SK-N-SH (cell line): ENCODE measurements around the gene CHPF. TPM values are rescaled to one million over a fixed set of nuclear protein-coding genes. Genes with fewer than 3 reads are reported as not detected.

Experiments used
- CTCF ChIA-PET: fragments of 300-600, 350-600 bp; formaldehyde crosslinking; extraction: SDS; loops from one replicate; lab custom pipeline; 2021; lab: Yijun Ruan, JAX
- POLR2A ChIA-PET: fragments of 350-600 bp; sonication (Branson Sonifier 250); formaldehyde crosslinking; extraction: SDS; loops from one replicate; lab custom pipeline; 2020; ENCODE audit warnings: antibody characterized with exemption, inconsistent platforms; lab: Yijun Ruan, JAX
- DNase-seq: peaks from one replicate; pipeline ENCODE4 v3.0.0; 2012
- H2AFZ ChIP-seq: fragments of 200-600 bp; sonication (generic); 2 replicates; pipeline ENCODE4 v1.8.1; 2016; ENCODE audit warnings: antibody characterized with exemption, mild to moderate bottlenecking, low read depth
- H3F3A ChIP-seq: fragments of 200-600 bp; sonication (generic); replicated peaks from 2 replicates; pipeline ENCODE3; 2016; ENCODE audit warnings: antibody characterized with exemption, mild to moderate bottlenecking; ENCODE audit not compliant: insufficient read depth
- H3K27ac ChIP-seq, 2 experiments: fragments of 200-500 bp in 1 of 2; fragments of 200-600 bp in 1 of 2; sonication (Bioruptor generic) in 1 of 2; sonication (generic), shearing (Covaris generic) in 1 of 2; 2 replicates each; pipeline versions ENCODE4 v1.5.1 to v1.6.1; 2014 to 2016; ENCODE audit warnings: low read depth in 2 of 2, inconsistent platforms in 1 of 2, low read length in 1 of 2, mild to moderate bottlenecking in 1 of 2, mixed read lengths in 1 of 2
- H3K27me3 ChIP-seq: fragments of 200-600 bp; sonication (generic), shearing (Covaris generic); 2 replicates; pipeline ENCODE4 v1.6.1; 2016; ENCODE audit warnings: mixed run types; ENCODE audit not compliant: insufficient read depth
- H3K36me3 ChIP-seq, 2 experiments: fragments of 200-500 bp in 1 of 2; fragments of 200-600 bp in 1 of 2; sonication (Bioruptor generic) in 1 of 2; sonication (generic) in 1 of 2; replicated peaks in 1 of 2; 2 replicates each; pipeline versions ENCODE3 to v1.5.1; 2014 to 2016; ENCODE audit warnings: low read length in 1 of 2, mild to moderate bottlenecking in 1 of 2; ENCODE audit not compliant: insufficient read depth in 2 of 2, control insufficient read depth in 1 of 2
- H3K4me1 ChIP-seq, 2 experiments: fragments of 200-500 bp in 1 of 2; fragments of 200-600 bp in 1 of 2; sonication (Bioruptor generic) in 1 of 2; sonication (generic), shearing (Covaris generic) in 1 of 2; 2 replicates each; pipeline versions ENCODE4 v1.5.1 to v1.6.1; 2014 to 2016; ENCODE audit warnings: low read depth in 1 of 2, low read length in 1 of 2, mixed run types in 1 of 2; ENCODE audit not compliant: insufficient read depth in 2 of 2, control insufficient read depth in 1 of 2
- H3K4me2 ChIP-seq: fragments of 200-600 bp; sonication (generic), shearing (Covaris generic); 2 replicates; pipeline ENCODE4 v1.6.1; 2017; ENCODE audit warnings: mixed run types
- H3K4me3 ChIP-seq, 2 experiments: fragments of 200-500 bp in 1 of 2; fragments of 200-600 bp in 1 of 2; sonication (Bioruptor generic) in 1 of 2; sonication (generic), shearing (Covaris generic) in 1 of 2; 2 replicates each; pipeline versions ENCODE4 v1.5.1 to v1.8.1; 2014 to 2016; ENCODE audit warnings: low read depth in 2 of 2, inconsistent platforms in 1 of 2, low read length in 1 of 2, mild to moderate bottlenecking in 1 of 2, mixed read lengths in 1 of 2, moderate library complexity in 1 of 2
- H3K79me2 ChIP-seq: fragments of 200-600 bp; sonication (generic); 2 replicates; pipeline ENCODE4 v1.8.1; 2017; ENCODE audit warnings: mild to moderate bottlenecking; ENCODE audit not compliant: insufficient read depth
- H3K9ac ChIP-seq: fragments of 200-600 bp; sonication (generic); 2 replicates; pipeline ENCODE4 v1.6.1; 2017; ENCODE audit warnings: mixed run types
- H3K9me2 ChIP-seq: fragments of 200-600 bp; sonication (generic); 2 replicates; pipeline ENCODE4 v1.6.1; 2017; ENCODE audit warnings: mixed run types
- H3K9me3 ChIP-seq: fragments of 200-600 bp; sonication (generic); 2 replicates; pipeline ENCODE4 v1.6.1; 2017; ENCODE audit warnings: mixed run types, mild to moderate bottlenecking, moderate library complexity
- H4K20me1 ChIP-seq: fragments of 200-600 bp; sonication (generic); 2 replicates; pipeline ENCODE4 v1.6.1; 2017; ENCODE audit warnings: mild to moderate bottlenecking, mixed run types; ENCODE audit not compliant: insufficient read depth
- EZH2phosphoT487 ChIP-seq: fragments of 200-600 bp; sonication (generic); IDR thresholded peaks from 2 replicates; pipeline ENCODE4 v1.6.1; 2017; ENCODE audit warnings: low read depth, mixed run types, mild to moderate bottlenecking, antibody characterized with exemption, moderate library complexity, borderline replicate concordance
- FOSL2 ChIP-seq: IDR thresholded peaks from 2 replicates; pipeline ENCODE4 v1.4.0; 2012; ENCODE audit warnings: low read depth, mild to moderate bottlenecking, moderate library complexity, borderline replicate concordance
- MXI1 ChIP-seq: IDR thresholded peaks from 2 replicates; pipeline ENCODE4 v1.6.1; 2012; ENCODE audit warnings: mild to moderate bottlenecking, low read depth, low read length, improper control_type of control experiment
- RFX5 ChIP-seq: IDR thresholded peaks from 2 replicates; pipeline ENCODE4 v1.6.1; 2012; ENCODE audit warnings: mild to moderate bottlenecking, improper control_type of control experiment, low read length
- TCF12 ChIP-seq: IDR thresholded peaks from 2 replicates; pipeline ENCODE4 v1.4.0; 2012
- WGBS: methylation state at CpG from one replicate; pipeline ENCODE4 v1.1.6; 2017; ENCODE audit warnings: low lambda C conversion rate; 5-methylcytosine and 5-hydroxymethylcytosine counted together
- polyA plus RNA-seq, 3 experiments: library from polyadenylated mRNA; depleted of rRNA; stranded (reverse); fragments of >200 nt; gene quantifications; 2 replicates each; pipeline ENCODE4 v1.2.3, GENCODE V29; 2012
- TF ChIP-seq, protein P1 (sequence below): fragments of 150-350 bp; IDR thresholded peaks from 2 replicates; pipeline ENCODE4 v1.6.1; 2017; ENCODE audit warnings: antibody characterized with exemption, low read length, low read depth, borderline replicate concordance
- TF ChIP-seq, protein P2 (sequence below): IDR thresholded peaks from 2 replicates; pipeline ENCODE4 v1.4.0; 2012; ENCODE audit warnings: low read depth, borderline replicate concordance

The CHPF gene
- polyA plus RNA-seq, 1 of the 3 experiments (the other 2 are of a cell fraction) = 141 TPM

DNA sequence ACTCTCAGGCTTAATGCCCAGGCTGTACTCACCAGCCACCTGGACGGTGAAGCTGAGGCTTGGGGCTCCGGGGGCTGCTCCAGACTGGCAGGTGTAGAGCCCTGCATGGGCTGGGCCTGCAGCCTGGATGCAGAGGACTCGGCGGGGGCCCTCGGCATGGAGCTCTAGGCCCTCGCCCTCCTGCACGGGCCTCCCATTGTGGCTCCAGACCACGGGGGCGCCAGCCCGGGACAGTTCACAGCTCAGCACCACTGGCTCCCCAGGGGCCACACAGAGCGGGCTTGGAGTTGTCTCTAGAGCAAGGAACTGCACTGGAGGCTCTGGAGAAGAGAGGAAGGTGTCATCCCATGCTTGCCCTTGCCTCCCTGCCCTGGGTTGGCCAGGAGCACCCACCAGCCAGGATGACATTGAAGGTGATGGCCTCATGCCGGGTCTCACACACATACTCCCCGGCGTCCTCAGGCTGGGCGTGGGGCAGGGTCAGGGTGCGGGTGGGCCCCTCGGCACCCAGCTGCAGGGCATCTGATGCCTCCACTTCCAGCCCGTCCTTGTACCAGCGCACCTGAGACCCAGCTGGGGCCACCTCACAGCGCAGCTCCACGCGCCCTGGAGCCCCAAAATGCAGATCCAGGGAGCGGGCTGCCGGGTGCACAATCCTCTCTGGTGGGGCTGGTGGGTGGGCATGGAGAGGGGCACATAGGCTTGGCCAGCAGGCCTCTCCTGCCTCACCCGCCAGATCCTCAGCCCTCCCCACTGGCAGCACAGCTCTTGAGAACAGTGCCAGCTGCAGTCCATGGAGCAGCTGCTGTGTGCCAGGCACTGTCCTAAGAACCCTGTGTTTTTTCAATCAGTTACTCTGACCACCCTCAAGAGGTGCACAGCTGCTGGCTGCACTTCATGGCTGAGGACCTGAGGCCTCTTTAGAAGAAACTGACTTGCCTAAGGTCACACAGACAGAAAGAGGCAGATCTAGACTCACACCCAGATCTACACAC, 14.5 kb upstream of the CHPF start:
- H4K20me1 ChIP-seq = no peaks in the 10 kb centered on the region
- peaks cover 0 to 7% of the 10 kb centered on the region in 2 experiments for H3K36me3 ChIP-seq
- H3K9me2 ChIP-seq = no peaks in the 10 kb centered on the region
- WGBS = 96% methylated on average over 13 of the region's 25 CpGs
- no peak overlapping the region for H3K4me3 ChIP-seq
- H3K27me3 ChIP-seq = no peaks in the 10 kb centered on the region
- POLR2A ChIA-PET = interaction anchor here (0.5 to 0.6 kb wide), 2 partner anchors 13 to 16 kb away, joined by 3 read pairs; no protein-coding TSS in a partner anchor
- no peak overlapping the region for H3K27ac ChIP-seq
- no peak overlapping the region for H2AFZ ChIP-seq
- no peaks in the 10 kb centered on the region for H3K9me3 ChIP-seq
- no peak overlapping the region for H3K9ac ChIP-seq
- peaks cover 2% of the 10 kb centered on the region for H3F3A ChIP-seq
- no peak for DNase-seq
- H3K4me2 ChIP-seq = no peak overlapping the region
- H3K79me2 ChIP-seq = no peaks in the 10 kb centered on the region
- peaks cover 0 to 15% of the 10 kb centered on the region in 2 experiments; a peak in 1 of 4 replicates for H3K4me1 ChIP-seq
- TF ChIP-seq FOSL2 (no peak), RFX5 (no peak)
- TF ChIP-seq, protein P1, sequence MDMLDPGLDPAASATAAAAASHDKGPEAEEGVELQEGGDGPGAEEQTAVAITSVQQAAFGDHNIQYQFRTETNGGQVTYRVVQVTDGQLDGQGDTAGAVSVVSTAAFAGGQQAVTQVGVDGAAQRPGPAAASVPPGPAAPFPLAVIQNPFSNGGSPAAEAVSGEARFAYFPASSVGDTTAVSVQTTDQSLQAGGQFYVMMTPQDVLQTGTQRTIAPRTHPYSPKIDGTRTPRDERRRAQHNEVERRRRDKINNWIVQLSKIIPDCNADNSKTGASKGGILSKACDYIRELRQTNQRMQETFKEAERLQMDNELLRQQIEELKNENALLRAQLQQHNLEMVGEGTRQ = no peak
- CTCF ChIA-PET = interaction anchor here (0.9 to 7.5 kb wide), 5 partner anchors 10 to 84 kb away, joined by 4 to 107 read pairs (median 6); partner anchors contain the start of genes CHPF, OBSL1 and TMEM198

DNA sequence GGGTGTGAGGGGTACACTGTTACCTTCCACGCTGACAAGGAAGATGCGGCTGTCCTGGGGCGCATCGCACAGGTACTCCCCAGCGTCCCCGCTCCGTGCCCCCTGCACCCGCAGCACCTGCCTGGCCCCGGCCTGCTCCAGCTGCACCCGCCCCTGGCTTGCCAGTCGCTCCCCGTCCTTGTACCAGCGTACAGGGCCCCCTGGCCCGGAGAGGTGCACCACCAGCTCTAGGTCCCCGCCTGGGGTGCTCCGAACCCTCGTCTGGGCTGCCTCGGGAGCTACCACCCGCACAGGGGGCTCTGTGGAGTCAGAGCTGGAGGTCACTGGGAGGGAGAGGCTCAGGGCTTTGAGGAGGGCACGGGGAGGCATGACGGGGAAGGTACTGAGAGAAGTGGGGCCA, 13.7 kb upstream of the CHPF start:
- Histone ChIP-seq H3K9me3 (no peaks in the 10 kb centered on the region), H3F3A (peaks cover 2% of the 10 kb centered on the region), H3K27ac (no peak overlapping the region), H3K27me3 (no peaks in the 10 kb centered on the region), H3K4me1 (peaks cover 0 to 20% of the 10 kb centered on the region in 2 experiments; a peak in 1 of 4 replicates), H3K79me2 (no peaks in the 10 kb centered on the region)
- POLR2A ChIA-PET = interaction anchor here (0.5 to 0.6 kb wide), 2 partner anchors 13 to 15 kb away, joined by 3 read pairs; no protein-coding TSS in a partner anchor
- no peak for DNase-seq
- no peak for TF ChIP-seq EZH2phosphoT487
- TF ChIP-seq, protein P2, sequence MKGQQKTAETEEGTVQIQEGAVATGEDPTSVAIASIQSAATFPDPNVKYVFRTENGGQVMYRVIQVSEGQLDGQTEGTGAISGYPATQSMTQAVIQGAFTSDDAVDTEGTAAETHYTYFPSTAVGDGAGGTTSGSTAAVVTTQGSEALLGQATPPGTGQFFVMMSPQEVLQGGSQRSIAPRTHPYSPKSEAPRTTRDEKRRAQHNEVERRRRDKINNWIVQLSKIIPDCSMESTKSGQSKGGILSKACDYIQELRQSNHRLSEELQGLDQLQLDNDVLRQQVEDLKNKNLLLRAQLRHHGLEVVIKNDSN = no peak
- TF ChIP-seq TCF12 = no peak
- no peak for TF ChIP-seq MXI1
- TF ChIP-seq, all 33 proteins: peak for 0
- 86% methylated on average over 7 of the region's 21 CpGs for WGBS
- Histone ChIP-seq H2AFZ (no peak overlapping the region), H3K4me2 (no peak overlapping the region), H3K4me3 (no peak overlapping the region), H3K9ac (no peak overlapping the region), H3K9me2 (no peaks in the 10 kb centered on the region), H4K20me1 (no peaks in the 10 kb centered on the region), H3K36me3 (peaks cover 0 to 3% of the 10 kb centered on the region in 2 experiments)
- CTCF ChIA-PET = interaction anchor here (0.9 to 7.5 kb wide), 4 partner anchors 10 to 85 kb away, joined by 4 to 107 read pairs (median 8); partner anchors contain the start of genes CHPF, OBSL1 and TMEM198
